HCT116 (cell line): ENCODE data around the gene COL5A1. TPM values are rescaled to one million over a fixed set of nuclear protein-coding genes. Genes with fewer than 3 reads are reported as not detected.

ENCODE experiments used
- ATAC-seq: fragments of 200-7000 bp; cut with Tn5 transposase; 2 replicates; pipeline ENCODE4 v1.9.1; 2020; ENCODE audit warnings: mild to moderate bottlenecking, moderate library complexity
- BruUV-seq: library from RNA; stranded (reverse); fragments of 400-500 nt; replicated peaks from 2 replicates; lab custom pipeline; 2021; lab: Mats Ljungman, UMichigan
- CTCF ChIA-PET: fragments of 300-600 bp; sonication (Branson Sonifier 250); formaldehyde crosslinking; loops from one replicate; lab custom pipeline; 2021; ENCODE audit warnings: antibody characterized with exemption; lab: Charles Lee
- POLR2A ChIA-PET: fragments of 300-600, 350-600 bp; sonication (Branson Sonifier 250); formaldehyde crosslinking; loops from one replicate; lab custom pipeline; 2021; ENCODE audit warnings: antibody characterized with exemption; lab: Charles Lee
- RAD21 ChIA-PET, 2 experiments: fragments of 300-600 bp; sonication (Branson Sonifier 250); formaldehyde crosslinking; loops; one replicate each; lab custom pipeline; 2023; ENCODE audit warnings: low total read pairs in 2 of 2; ENCODE audit not compliant: uncharacterized antibody in 2 of 2, unreplicated experiment in 2 of 2, low non-redundant PET in 1 of 2; lab: Charles Lee
- DNase-seq: peaks from one replicate; pipeline ENCODE4 v3.0.0-alpha.2; 2010; ENCODE audit warnings: low read depth, low spot score
- H2AFZ ChIP-seq: fragments of 200-600 bp; shearing (Covaris generic), sonication (generic); 2 replicates; pipeline ENCODE4 v1.6.1; 2017; ENCODE audit warnings: low read depth, mixed run types, mixed read lengths, antibody characterized with exemption, low read length; ENCODE audit not compliant: poor library complexity, severe bottlenecking
- H3K27ac ChIP-seq: 2 replicates; pipeline ENCODE4 v1.5.1; 2012; ENCODE audit warnings: low read depth, low read length
- H3K27me3 ChIP-seq: fragments of 200-600 bp; sonication (generic); 2 replicates; pipeline ENCODE4 v1.6.1; 2016; ENCODE audit warnings: mixed run types, low read length, mixed read lengths; ENCODE audit not compliant: insufficient read depth
- H3K36me3 ChIP-seq, 2 experiments: fragments of 200-500 bp in 1 of 2; fragments of 200-600 bp in 1 of 2; sonication (Bioruptor generic) in 1 of 2; sonication (generic) in 1 of 2; 2 replicates each; pipeline versions ENCODE4 v1.5.1 to v1.6.1; 2014 to 2016; ENCODE audit warnings: low read length in 2 of 2, inconsistent platforms in 1 of 2, mixed read lengths in 1 of 2, mixed run types in 1 of 2; ENCODE audit not compliant: insufficient read depth in 2 of 2, control insufficient read depth in 1 of 2
- H3K4me1 ChIP-seq, 2 experiments: fragments of 200-600 bp in 1 of 2; sonication (generic) in 1 of 2; 2 replicates each; pipeline versions ENCODE4 v1.5.1 to v1.6.1; 2012 to 2017; ENCODE audit warnings: low read length in 2 of 2, inconsistent platforms in 1 of 2, mild to moderate bottlenecking in 1 of 2, mixed read lengths in 1 of 2, mixed run types in 1 of 2, moderate library complexity in 1 of 2; ENCODE audit not compliant: insufficient read depth in 2 of 2, control insufficient read depth in 1 of 2
- H3K4me2 ChIP-seq: fragments of 200-600 bp; sonication (generic); 2 replicates; pipeline ENCODE4 v1.6.1; 2017; ENCODE audit warnings: mixed run types, low read length, mixed read lengths
- H3K4me3 ChIP-seq, 2 experiments: fragments of 200-600 bp in 1 of 2; sonication (generic) in 1 of 2; replicated peaks in 1 of 2; 2 replicates each; pipeline ENCODE4 v1.5.1; 2011 to 2016; ENCODE audit warnings: low read length in 2 of 2, control low read depth in 1 of 2, low read depth in 1 of 2, mild to moderate bottlenecking in 1 of 2, mixed read lengths in 1 of 2, mixed run types in 1 of 2
- H3K79me2 ChIP-seq: fragments of 200-600 bp; sonication (generic); 2 replicates; pipeline ENCODE4 v1.6.1; 2017; ENCODE audit warnings: mild to moderate bottlenecking, mixed run types, low read length, moderate library complexity, mixed read lengths; ENCODE audit not compliant: insufficient read depth
- H3K9ac ChIP-seq: fragments of 200-600 bp; sonication (generic); 2 replicates; pipeline ENCODE4 v1.6.1; 2016; ENCODE audit warnings: low read length, mixed read lengths
- H3K9me2 ChIP-seq: fragments of 200-600 bp; sonication (generic), shearing (Covaris generic); 2 replicates; pipeline ENCODE4 v1.6.1; 2017; ENCODE audit warnings: mixed run types, mild to moderate bottlenecking, moderate library complexity; ENCODE audit not compliant: insufficient read depth
- H3K9me3 ChIP-seq, 2 experiments: fragments of 200-500 bp in 1 of 2; fragments of 200-600 bp in 1 of 2; sonication (Bioruptor generic) in 1 of 2; sonication (generic) in 1 of 2; 2 replicates each; pipeline ENCODE4 v1.6.1; 2014 to 2017; ENCODE audit warnings: low read length in 2 of 2, mixed read lengths in 2 of 2, inconsistent platforms in 1 of 2, low read depth in 1 of 2, mild to moderate bottlenecking in 1 of 2, mixed run types in 1 of 2, moderate library complexity in 1 of 2; ENCODE audit not compliant: control insufficient read depth in 1 of 2, insufficient read depth in 1 of 2
- H4K20me1 ChIP-seq: fragments of 200-600 bp; sonication (generic), shearing (Covaris generic); 2 replicates; pipeline ENCODE4 v1.6.1; 2017; ENCODE audit warnings: mixed run types, mild to moderate bottlenecking, moderate library complexity; ENCODE audit not compliant: insufficient read depth
- EGR1 ChIP-seq: IDR thresholded peaks from 2 replicates; pipeline ENCODE4 v1.6.1; 2012; ENCODE audit warnings: low read depth
- ELF1 ChIP-seq: IDR thresholded peaks from 2 replicates; pipeline ENCODE4 v1.6.1; 2012; ENCODE audit warnings: low read depth, borderline replicate concordance
- JUND ChIP-seq: IDR thresholded peaks from 2 replicates; pipeline ENCODE4 v1.6.1; 2012
- POLR2A ChIP-seq: IDR thresholded peaks from 2 replicates; pipeline ENCODE4 v1.7.0; 2011; ENCODE audit warnings: borderline replicate concordance; ENCODE audit not compliant: insufficient read depth, insufficient read length; ENCODE audit errors: extremely low read depth
- POLR2AphosphoS5 ChIP-seq: IDR thresholded peaks from 2 replicates; pipeline ENCODE4 v1.6.1; 2011; ENCODE audit warnings: mild to moderate bottlenecking, low read depth, low read length, moderate library complexity
- SIN3A ChIP-seq: IDR thresholded peaks from 2 replicates; pipeline ENCODE4 v1.6.1; 2012; ENCODE audit warnings: low read depth
- SP1 ChIP-seq: IDR thresholded peaks from 2 replicates; pipeline ENCODE4 v1.6.1; 2012; ENCODE audit warnings: low read depth
- YY1 ChIP-seq: IDR thresholded peaks from 2 replicates; pipeline ENCODE4 v1.6.1; 2011; ENCODE audit warnings: low read length, low read depth, moderate library complexity, mild to moderate bottlenecking; ENCODE audit not compliant: insufficient replicate concordance; ENCODE audit errors: extremely low read depth
- intact Hi-C: fragments of 100-400 bp; cut with micrococcal nuclease; formaldehyde crosslinking; loops from 2 replicates; pipeline ENCODE4 v1.10.0; 2022
- total RNA-seq: library from RNA; stranded (reverse); gene quantifications from one replicate; pipeline ENCODE4 v1.2.1, GENCODE V29; 2021; ENCODE audit not compliant: unreplicated experiment
- TF ChIP-seq, protein P1 (sequence below): IDR thresholded peaks from 2 replicates; pipeline ENCODE4 v1.6.1; 2011; ENCODE audit warnings: mild to moderate bottlenecking, low read length, moderate library complexity; ENCODE audit not compliant: insufficient replicate concordance; ENCODE audit errors: extremely low read depth
- TF ChIP-seq, protein P2 (sequence below): IDR thresholded peaks from 2 replicates; pipeline ENCODE4 v1.6.1; 2012
- TF ChIP-seq, protein P3 (sequence below), 3 experiments: fragments of 200-600 bp in 1 of 3; sonication (generic) in 1 of 3; IDR thresholded peaks in 2 of 3; conservative IDR thresholded peaks in 1 of 3; 2 replicates each; pipeline ENCODE4 v1.5.1; 2012 to 2017; ENCODE audit warnings: low read depth in 2 of 3, low read length in 2 of 3, antibody characterized with exemption in 1 of 3, borderline replicate concordance in 1 of 3, control low read depth in 1 of 3, mild to moderate bottlenecking in 1 of 3, mixed read lengths in 1 of 3, mixed run types in 1 of 3, moderate library complexity in 1 of 3; ENCODE audit not compliant: insufficient read depth in 1 of 3

The COL5A1 gene
- total RNA-seq, 1 experiment from 2014 or later, result 0.30 TPM

DNA sequence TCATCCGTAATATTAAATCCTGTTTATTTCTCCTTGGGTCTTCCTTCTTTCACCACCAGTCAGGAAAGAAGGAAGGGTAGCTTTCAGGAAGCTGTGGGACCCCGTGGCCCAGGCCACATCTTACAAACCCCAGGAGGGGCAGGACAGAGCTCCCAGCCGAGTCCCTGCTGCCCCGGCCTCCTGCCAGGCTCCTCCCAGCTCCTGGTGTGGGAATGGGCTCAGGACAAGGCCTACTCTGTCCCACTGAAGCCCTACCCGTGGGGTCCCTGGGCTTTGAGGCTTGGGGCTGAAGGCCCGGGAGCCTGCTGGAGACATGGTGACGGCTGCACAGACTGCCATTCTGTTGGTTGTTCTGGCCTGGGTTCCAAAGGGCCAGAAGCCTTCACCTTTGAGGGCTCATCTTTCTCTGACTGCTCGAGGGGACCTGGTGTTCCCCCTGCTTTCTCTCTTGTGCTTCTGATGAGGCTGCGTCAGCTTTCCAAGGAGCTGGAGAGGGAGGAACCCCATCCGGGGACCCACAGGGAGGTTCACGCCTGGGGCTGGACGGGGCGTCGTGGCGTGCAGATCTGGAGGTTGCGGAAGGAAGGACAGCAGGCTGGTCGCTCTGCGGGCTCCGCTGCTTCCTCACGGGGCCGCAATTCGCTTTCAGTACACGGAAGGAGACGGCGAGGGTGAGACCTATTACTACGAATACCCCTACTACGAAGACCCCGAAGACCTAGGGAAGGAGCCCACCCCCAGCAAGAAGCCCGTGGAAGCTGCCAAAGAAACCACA lies 86.6 kb downstream of the COL5A1 start:
- Histone ChIP-seq H2AFZ (no peak overlapping the region), H3K4me3 (no peak overlapping the region), H3K9ac (no peak overlapping the region), H3K27me3 (peaks cover 27% of the 10 kb centered on the region), H3K4me1 (no peaks in the 10 kb centered on the region), H4K20me1 (no peaks in the 10 kb centered on the region), H3K4me2 (no peak overlapping the region), H3K27ac (no peak overlapping the region), H3K9me3 (no peaks in the 10 kb centered on the region), H3K36me3 (no peaks in the 10 kb centered on the region), H3K9me2 (no peaks in the 10 kb centered on the region), H3K79me2 (no peaks in the 10 kb centered on the region)
- RAD21 ChIA-PET, result no interaction called here
- TF ChIP-seq SIN3A (no peak), POLR2AphosphoS5 (no peak)
- ATAC-seq (no peak), DNase-seq (no peak)
- BruUV-seq, result no TSS peak
- intact Hi-C loops, result no loop called here
- POLR2A ChIA-PET, result no interaction called here
- CTCF ChIA-PET, result no interaction called here

DNA sequence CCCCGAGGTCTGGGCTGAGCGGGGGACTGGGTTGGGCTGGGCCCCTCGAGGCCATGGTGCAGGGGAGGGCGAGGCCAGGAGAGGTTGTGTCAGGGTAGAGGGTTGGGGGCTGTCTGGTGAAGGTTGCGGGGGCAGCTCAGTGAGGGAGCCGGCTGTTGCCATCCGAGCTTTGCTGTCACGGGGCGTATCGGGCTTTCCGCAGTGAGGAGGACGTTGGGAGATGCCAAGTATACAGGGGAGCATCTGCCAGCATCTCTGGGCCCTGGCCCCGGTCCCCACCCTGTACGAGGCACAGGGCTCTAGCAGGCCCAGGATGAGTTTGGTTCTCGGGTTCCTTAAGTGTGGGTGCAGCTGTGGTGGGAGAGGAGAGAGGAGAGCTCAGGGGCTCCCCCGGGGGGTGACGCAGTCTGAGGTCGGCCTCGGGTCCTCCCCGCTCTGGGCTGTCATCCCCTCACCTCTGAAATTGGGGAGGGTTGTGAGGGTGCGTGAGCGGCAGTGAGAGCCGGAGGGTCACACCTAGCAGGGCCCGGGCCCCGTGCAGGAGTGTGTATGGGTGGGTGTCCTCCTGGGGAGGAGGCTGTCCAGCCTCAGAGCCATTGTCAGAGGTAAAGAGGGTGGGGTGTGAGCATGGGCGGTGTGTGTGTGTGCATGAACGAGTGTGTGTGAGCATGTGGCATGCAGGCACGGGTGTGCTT lies 87.3 kb downstream of the COL5A1 start:
- peaks cover 22% of the 10 kb centered on the region for H3K27me3 ChIP-seq
- H3K4me2 ChIP-seq, result no peak overlapping the region
- intact Hi-C loops, result no loop called here
- H3K9ac ChIP-seq, result no peak overlapping the region
- H3K4me3 ChIP-seq, result no peak overlapping the region
- BruUV-seq, result no TSS peak
- ChIA-PET POLR2A (no interaction called here), RAD21 (no interaction called here), CTCF (no interaction called here)
- no peaks in the 10 kb centered on the region for H3K9me3 ChIP-seq
- no peak overlapping the region for H2AFZ ChIP-seq
- H3K9me2 ChIP-seq, result no peaks in the 10 kb centered on the region
- TF ChIP-seq EGR1 (no peak), ELF1 (no peak), JUND (no peak), SP1 (no peak), POLR2AphosphoS5 (no peak), YY1 (no peak), POLR2A (no peak)
- TF ChIP-seq, protein P1, sequence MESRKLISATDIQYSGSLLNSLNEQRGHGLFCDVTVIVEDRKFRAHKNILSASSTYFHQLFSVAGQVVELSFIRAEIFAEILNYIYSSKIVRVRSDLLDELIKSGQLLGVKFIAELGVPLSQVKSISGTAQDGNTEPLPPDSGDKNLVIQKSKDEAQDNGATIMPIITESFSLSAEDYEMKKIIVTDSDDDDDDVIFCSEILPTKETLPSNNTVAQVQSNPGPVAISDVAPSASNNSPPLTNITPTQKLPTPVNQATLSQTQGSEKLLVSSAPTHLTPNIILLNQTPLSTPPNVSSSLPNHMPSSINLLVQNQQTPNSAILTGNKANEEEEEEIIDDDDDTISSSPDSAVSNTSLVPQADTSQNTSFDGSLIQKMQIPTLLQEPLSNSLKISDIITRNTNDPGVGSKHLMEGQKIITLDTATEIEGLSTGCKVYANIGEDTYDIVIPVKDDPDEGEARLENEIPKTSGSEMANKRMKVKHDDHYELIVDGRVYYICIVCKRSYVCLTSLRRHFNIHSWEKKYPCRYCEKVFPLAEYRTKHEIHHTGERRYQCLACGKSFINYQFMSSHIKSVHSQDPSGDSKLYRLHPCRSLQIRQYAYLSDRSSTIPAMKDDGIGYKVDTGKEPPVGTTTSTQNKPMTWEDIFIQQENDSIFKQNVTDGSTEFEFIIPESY, result no peak
- TF ChIP-seq, protein P2, sequence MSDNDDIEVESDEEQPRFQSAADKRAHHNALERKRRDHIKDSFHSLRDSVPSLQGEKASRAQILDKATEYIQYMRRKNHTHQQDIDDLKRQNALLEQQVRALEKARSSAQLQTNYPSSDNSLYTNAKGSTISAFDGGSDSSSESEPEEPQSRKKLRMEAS, result no peak
- TF ChIP-seq, protein P3, sequence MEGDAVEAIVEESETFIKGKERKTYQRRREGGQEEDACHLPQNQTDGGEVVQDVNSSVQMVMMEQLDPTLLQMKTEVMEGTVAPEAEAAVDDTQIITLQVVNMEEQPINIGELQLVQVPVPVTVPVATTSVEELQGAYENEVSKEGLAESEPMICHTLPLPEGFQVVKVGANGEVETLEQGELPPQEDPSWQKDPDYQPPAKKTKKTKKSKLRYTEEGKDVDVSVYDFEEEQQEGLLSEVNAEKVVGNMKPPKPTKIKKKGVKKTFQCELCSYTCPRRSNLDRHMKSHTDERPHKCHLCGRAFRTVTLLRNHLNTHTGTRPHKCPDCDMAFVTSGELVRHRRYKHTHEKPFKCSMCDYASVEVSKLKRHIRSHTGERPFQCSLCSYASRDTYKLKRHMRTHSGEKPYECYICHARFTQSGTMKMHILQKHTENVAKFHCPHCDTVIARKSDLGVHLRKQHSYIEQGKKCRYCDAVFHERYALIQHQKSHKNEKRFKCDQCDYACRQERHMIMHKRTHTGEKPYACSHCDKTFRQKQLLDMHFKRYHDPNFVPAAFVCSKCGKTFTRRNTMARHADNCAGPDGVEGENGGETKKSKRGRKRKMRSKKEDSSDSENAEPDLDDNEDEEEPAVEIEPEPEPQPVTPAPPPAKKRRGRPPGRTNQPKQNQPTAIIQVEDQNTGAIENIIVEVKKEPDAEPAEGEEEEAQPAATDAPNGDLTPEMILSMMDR (IDR thresholded peaks at IDR 0.05 in 2 of 3, conservative IDR thresholded peaks at IDR 0.05 in 1 of 3; ENCODE audit: borderline replicate concordance in 1 of 3, insufficient read depth in 1 of 3, low read depth in 2 of 3, low read length in 2 of 3), result no peak
- no peaks in the 10 kb centered on the region; a peak in 1 of 4 replicates for H3K4me1 ChIP-seq
- H3K27ac ChIP-seq, result no peak overlapping the region
- no peaks in the 10 kb centered on the region for H3K36me3 ChIP-seq
- ATAC-seq (no peak), DNase-seq (no peak)
- H4K20me1 ChIP-seq, result no peaks in the 10 kb centered on the region
- H3K79me2 ChIP-seq, result no peaks in the 10 kb centered on the region
